ENCODE data around the gene ABCC8.

Gene ABCC8

GRCh38 chr11:17504330-17505107 is 27.9 kb upstream of the ABCC8 start:
- peak; percentile 72 for DNase-seq

GRCh38 chr11:17502630-17503029 is 26.0 kb upstream of the ABCC8 start:
- DNase-seq, result no peak

DNA sequence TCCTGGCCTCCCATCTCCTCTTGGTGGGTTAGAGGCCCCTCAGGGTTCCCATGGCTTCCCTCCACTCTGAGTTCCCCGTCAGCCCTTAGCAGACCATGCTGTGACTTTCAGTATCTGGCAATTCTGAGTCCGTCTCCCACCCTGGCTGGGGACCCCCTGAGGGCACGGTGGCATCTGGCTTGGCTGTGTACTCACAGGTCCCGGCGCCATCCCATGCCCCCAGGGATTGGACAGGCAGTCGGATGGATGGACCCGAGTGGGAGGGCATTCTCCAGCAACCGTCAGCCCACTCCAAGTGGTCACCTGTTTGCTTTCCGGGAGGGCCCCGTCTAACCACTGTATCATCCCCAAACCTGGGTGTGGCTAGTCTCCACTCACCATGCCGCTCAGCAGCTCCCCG is 24.0 kb upstream of the ABCC8 start:
- no peak for DNase-seq

DNA sequence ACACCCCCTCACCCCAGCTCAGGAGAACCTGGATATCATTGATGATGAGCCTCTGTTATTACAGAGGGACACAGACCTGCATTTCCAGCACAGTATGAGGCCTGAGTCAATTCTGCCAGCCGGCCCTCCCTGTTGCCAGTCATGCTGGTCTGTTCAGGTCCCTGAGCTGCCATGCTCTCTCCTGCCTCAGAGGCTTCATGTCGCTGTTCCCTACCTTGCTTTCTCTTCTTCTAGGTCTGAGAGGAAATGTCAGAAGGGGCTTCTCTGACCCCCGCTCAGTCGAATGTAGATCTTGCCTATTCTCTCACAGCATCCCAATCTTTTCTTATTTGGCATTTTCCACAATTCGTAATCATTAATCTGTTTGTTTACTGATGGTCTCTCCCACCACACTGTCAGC is 21.8 kb upstream of the ABCC8 start:
- DNase-seq, result no peak

DNA sequence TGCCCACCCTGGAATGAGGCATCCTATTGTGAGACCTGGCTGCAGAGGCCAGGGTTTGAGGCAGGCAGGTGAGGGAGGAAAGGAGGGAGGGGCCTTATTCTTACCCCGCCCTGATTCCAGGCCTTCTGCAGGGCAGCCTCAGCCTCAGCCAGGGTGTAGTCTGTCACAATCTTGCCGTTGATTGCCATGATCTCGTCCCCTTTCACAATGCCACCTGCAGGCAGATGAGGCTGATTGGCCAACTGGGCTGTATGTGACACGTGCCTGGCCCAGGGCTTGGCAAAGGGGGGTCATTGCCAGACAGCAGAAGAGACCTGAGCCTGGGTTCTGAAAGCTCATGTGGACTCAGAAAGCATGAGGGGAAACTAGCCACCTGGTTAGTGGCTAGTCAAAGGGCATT is 21.4 kb upstream of the ABCC8 start:
- no peak for DNase-seq

DNA sequence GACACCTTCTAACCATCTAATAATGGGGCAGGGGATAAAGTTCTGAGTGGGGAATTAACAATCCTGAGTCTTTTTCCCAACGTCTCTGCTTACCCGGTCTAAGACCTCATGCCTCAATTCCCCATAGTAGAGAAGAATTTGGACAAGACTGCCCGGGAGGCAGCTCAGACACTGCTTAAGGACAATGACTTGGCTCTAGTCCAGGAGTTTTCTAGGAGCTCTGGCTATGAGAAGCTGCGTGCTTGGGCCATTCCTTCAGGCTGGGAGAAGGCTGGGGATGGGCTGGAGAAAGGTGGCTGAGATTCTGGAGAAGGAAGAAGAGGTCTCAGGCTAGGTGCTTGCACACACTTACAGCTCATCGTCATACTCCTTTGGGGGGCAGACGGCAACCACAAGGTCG is 19.8 kb upstream of the ABCC8 start:
- DNase-seq, result peak; percentile 36

GRCh38 chr11:17494019-17494418 is 17.4 kb upstream of the ABCC8 start:
- no peak for DNase-seq

DNA sequence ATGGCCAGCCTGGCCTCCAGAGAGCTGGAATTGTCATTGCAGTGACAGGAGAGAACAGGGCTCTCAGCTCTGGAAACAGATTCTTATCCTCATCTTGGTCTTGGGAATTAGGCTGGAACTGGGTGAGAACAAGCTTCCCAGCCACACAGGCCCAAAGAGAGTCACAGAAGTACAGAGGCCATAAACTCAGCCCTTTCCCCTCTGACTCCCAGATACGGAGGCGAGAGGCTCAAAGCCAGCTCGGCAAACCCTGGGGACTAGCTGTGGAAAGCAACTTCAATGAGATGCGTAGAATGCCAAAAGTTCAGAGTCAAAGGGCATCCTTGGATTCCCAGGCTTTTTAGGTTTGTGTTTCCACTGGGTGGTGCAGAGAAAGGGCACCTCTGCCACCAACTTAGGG is 14.3 kb upstream of the ABCC8 start:
- no peak for DNase-seq

GRCh38 chr11:17490232-17490631 is 13.6 kb upstream of the ABCC8 start:
- DNase-seq, result no peak

DNA sequence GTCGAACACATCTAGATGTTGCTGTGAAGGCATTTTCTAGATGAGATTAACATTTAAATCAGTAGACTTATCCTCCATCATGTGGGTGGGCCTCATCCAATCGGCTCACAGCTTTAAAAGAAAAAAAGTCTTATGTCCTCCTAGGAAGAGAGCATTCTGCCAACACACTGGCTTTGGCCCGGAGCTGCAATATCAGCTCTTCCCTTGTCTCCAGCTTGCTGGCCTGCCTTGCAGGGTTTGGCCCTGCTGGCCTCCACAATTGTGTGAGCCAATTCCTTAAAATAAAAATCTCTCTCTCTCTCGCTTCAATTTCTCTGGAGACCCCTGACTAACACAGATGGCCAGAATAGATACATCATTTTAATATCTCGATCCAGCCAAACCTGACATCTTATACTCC is 13.1 kb upstream of the ABCC8 start:
- DNase-seq, result no peak

GRCh38 chr11:17488563-17488962 is 11.9 kb upstream of the ABCC8 start:
- DNase-seq, result no peak

DNA sequence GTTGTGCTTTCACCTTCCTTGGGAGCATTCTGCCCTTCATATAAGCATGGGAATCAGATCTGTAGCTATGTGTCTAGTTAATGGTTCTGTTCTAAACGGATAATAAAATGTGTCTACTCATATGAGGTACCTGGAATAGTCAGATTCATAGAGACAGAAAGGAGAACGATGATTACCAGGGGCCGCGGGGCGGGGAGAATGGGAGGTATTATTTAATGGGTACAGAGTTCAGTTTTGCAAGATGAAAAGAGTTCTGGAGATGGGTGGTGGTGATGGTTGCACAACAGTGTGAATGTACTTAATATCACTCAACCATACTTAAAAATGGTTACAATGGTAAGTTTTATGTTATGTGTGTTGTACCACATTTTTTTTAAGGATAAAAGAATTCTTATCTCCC is 10.0 kb upstream of the ABCC8 start:
- no peak for DNase-seq

DNA sequence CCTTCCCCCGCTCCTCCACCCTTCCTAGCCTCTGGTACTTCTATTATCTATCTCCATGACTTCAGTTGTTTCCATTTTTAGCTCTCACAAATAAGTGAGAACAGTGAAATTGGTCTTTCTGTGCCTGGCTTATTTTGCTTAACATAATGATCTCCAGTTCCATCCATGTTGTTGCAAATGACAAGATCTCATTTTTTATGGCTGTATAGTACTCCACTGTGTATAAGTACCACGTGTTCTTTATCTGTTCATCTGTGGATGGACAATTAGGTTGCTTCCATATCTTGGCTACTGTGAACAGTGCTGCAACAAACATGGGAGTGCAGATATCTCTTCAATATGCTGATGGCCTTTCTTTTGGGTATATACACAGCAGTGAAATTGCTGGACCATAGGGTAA is 6.9 kb upstream of the ABCC8 start:
- DNase-seq, result no peak

GRCh38 chr11:17481905-17482304 is 5.3 kb upstream of the ABCC8 start:
- no peak for DNase-seq

GRCh38 chr11:17479284-17480214 is 2.9 kb upstream of the ABCC8 start:
- peak; percentile 71 for DNase-seq

DNA sequence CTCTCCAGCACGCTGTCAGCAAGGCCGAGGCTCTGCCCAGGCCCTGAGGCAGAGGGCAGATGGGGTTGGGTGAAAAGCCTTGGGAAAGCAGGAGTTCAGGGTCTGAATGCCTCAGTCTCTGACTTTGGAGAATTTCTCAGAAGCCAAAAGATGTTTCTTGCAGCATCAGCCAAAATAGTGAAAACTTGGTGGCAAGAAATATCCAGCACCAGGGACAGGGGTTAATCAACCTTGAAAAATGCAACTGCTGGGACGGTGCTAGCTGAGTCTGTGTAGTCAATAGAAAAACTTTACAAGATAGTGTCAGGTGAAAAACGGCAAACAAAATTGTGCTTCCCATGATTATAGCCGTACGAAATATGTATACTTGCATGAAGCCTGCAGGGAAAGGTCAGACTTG is 1.4 kb upstream of the ABCC8 start:
- no peak for DNase-seq

DNA sequence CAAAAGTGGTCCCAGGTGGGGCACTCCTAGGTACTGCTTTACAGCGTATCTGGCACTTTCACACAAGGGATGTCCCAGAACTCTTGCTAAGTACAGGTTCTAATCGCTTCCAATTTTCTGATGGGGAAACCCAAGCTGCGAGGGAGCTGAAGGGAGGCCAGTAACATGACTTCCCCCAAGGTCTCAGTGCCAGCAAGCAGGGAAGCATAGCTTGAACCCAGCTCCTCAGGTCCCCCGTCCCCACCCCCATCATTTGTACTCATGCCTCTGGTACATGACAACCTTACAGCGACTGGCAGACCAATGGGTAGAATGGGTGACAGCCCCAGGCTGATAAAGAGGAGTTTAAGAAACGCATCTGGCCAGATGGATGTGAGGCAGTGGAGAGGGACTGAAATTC is 716 bp upstream of the ABCC8 start:
- DNase-seq, result no peak

- DNase-seq, result no peak
Measured at GRCh38 chr11:17477084-17477333, 364 bp upstream of the ABCC8 start.

- DNase-seq, result peak; percentile 33
Measured at GRCh38 chr11:17475666-17476316, 854 bp downstream of the ABCC8 start.

- DNase-seq, result no peak
Measured at GRCh38 chr11:17473071-17473744, 3.4 kb downstream of the ABCC8 start.

- DNase-seq, result no peak
Measured at GRCh38 chr11:17472467-17472866, 4.2 kb downstream of the ABCC8 start.

DNA sequence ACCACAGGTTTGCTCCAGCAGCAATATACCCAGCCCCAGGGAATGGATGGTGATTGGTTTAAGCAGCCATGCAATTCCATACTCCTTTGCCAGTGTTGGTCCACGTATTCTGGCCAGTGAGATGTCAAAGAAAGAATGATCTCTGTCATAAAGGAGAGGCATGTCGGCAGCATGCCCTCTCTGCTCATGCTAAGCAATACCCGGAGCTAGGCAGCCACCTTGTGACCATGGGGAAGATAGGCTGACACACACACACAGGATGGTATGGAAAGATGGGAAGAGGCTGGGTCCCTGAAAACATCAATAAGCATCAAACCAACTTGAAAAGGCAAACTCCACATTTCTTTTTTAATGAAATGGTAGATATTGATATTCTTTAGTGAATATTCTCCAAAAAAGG is 5.1 kb downstream of the ABCC8 start:
- DNase-seq, result no peak

DNA sequence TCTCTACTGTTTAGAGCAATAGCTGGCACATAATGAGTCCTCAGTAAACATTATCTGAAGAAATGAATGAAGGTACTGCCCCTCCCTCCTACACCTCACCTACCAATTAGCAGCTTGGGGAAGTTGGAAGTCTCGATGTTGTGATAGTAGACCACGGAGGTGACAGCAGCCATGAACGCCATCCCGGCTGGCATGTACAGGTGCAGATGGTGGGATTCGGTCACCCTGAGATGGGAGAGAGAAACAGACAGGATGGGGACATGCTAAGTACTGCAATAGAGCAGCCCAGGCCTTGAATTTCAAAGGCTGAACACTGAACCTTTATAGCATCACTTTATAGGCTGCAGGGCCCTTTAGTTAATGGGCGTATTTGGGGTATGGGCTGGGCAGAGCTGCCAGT is 6.6 kb downstream of the ABCC8 start:
- DNase-seq, result no peak
